HUDEP-2 (cell line): ENCODE data around the gene PCNX4.

Experiments used
- DNase-seq, 76 experiments: peaks; one replicate each; lab custom pipeline; 2025; ENCODE audit not compliant: unreplicated experiment in 76 of 76; lab: John Stamatoyannopoulos, UW

Gene PCNX4

DNA sequence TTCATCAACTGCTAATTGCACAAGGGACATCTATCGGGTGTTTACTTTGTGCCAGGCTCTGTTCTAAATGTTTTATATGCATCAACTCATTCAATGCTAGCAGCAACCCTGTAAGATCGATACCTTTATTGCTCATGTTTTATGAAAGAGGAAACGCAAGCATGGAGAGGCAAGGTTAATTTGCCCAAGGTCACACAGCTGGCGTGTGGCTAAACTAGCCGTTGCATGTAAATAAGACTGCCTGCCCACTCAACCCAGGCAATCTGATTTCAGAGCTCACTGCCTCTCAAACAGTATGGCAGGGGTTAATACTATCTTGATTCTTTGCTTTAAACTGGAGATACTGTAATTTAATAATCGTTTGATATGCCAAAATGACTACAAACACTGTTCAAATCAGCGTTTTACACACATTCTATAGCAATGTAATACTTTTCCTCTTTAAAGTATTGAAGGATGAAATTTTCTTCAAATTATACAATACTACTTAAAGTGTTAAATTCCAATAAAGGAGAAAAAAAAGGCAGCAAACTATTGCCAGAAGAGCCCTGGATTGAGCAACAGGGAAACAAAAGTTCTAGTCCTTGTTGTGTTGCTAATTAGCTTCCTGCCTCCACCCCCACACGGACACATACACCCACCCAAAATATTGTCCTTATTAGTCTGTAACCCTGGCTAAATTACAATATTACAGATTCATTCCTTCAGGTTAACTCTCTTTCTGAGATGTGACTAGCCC is 112.5 kb downstream of the PCNX4 start:
- peak in 3 of 76 experiments; percentile 20 to 24 (median 23) for DNase-seq

DNA sequence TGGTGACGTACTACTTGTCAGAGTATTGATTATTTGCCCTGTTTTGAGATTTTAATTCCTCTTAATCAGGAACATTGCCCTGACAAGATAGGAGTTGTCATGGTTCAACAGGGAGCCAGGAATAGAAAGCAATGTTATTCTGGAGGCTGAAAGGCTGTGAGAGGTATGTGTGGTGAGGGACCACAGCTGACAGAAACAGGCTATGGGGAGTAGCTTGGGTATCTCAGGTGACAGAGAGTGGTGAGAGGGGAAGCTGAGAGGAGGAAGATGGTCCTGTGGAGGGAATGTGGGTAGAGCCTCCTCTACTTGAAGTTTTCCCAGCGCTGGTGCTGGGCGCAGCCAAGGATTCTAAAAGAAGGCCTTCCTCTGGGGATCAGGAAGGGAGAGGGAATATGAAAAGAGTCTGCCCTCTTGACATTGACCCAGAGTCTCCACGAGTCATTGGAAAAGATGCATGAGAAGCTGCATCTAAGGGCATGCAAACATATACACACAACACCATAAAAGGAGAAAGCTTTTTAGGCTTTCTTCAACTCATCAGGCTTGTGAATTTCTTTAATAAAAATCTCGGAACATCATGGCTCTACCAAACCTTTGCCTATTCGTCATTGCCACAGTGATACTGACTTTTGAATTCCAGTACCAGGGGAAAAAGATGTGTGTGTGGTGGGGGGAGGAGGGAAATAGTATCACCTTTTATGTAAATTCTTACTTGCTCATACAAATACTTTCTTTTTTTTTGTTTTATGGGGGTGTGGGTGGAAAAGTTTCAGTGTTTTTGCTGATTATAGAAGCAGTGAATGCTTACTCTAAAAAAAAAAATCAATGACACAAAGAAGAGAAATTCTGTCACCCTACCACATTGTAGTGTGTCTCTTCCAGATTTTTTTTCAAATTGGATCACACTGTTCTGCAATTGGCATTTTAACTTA is 113.4 kb downstream of the PCNX4 start:
- DNase-seq: no peak

DNA sequence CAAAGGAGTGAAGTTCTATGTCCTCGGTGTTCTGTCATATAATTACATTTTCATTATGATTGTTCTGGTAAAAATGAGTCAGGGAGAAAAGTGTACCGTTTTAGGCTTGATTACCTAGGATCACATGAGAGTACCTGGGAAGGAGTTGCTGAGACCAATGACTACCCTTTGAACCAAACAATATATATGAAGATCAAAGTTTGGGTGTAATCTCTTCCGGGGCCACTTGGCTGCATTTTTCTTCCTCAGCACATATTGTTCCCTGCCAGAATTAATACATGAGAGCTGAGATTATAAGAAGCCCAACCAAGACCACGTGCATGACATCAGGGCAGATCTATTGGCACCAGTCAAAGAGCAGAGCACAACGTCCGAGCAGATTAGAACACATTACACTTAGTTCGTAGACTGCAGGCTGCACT is 114.5 kb downstream of the PCNX4 start:
- no peak for DNase-seq

DNA sequence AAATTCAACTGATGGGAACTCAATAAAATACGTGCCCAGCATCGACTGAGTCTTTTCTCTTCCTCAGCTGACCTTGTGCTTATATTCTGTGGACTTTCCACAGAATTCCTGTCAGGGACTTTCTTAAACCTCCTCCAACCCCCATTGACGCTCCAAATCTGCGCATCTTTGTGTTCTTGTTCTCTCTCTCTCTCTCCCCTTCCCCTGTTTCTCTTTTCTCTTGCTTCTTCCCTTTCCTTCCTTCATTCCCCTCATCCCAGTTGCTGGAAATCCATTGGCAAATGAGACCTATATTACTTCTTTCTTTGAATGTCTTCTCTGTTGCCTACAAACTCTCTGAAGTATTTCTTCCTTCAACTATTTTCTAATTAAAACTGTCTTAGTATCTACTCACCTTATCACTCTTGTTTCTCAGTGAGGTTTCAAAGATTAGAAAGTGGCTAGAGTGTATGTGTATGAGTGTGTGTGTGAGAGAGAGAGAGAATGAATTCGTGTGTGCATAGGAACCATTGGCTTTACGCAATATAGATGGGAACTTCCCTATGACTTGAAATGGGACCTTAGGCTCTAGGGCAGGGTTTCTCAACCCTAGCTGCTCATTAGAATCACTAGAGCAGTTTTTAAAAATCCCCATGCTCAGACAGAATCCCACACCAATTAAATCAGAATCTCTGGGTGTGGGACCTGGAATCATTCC is 115.3 kb downstream of the PCNX4 start:
- no peak for DNase-seq

DNA sequence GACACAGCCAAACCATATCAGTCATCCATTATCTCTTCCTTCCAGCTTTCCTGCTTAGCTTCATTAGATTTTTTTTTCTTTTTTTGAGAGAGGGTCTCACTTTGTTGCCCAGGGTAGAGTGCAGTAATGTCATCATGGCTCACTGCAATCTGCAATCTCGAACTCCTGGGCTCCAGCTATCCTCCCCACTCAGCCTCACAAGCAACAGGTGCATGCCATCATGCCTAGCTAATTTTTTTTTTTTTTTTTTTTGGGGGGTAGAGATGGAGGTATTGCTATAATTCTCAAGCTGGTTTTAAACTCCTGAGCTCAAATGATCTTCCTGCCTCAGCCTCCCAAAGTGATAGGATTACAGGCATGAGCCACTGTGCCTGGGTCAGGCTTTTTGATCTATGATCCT is 119.0 kb downstream of the PCNX4 start:
- DNase-seq: no peak

DNA sequence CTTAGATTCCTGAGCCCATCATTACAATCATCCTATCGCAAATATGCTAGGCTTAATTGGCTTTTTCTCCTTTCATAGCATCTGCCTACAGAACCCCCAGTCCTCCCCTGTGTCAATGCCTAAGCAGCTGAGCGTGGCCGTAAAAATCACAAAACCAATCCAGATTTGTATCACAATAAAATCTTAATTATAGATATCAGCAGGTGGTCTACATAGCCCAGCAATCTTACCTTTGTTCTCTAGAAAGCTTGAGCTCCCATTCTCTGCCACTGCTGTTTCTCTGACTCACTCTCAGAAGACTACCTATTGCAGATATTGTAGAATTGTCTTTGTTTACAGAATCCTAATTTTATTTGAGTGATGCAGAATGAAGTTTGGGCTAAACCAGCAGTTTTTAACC is 119.4 kb downstream of the PCNX4 start:
- DNase-seq: no peak

DNA sequence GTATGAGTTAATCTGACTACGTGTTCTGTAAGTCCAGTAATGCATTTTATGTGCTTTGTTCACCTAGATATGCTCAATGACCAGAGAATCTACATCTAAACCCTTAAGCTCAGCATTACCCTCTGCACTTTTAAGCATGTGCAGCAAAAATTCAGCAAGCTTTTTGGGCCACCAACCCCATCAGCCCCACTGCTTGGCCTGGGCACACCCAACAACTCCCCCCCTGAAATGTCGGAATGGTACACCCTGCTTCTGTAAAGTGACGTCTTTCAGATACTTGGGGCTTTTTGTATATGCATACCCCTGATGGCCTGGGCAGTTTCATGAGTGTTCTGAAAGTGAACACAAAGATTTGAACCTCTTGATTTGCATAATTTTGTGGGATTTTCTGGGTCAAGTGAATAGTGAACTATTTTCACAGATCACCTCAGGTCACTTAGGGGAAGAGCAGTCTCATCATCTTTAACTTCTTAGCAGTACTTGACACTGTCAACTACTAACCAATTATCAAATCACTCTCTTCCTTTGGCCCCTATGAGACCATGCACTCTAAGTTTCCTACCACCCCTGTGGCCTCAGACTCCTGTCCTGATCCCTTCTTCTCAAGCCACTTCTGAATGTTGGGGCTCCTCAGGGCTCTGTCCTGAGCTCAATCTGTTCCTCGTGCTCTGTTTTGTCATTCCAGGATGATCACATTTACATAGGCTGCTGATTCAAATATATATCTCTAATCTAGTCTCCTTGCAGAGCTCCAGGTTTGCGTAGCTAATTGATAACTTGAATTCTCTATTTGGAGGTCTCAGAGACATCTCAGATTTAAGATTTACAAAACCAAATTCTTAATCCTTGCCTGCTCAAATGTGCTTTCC is 121.0 kb downstream of the PCNX4 start:
- no peak for DNase-seq

DNA sequence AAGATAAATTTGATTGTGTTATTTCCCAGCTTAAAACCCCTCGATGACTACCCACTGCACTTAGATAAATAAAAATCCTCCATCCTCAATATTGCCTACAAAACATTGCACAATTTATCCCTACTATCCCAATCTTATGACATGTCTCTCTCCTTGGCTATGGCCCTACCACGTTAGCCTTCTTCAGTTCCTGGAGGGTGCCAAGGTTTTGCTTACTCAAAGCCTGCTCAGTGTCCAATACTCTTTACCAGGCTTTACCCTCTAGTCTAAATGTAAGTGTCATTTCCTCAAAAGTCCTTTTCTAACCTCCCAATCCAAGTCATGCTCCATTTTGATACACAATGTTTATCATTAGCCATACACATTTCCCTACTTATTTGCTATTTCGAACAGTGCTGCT is 122.3 kb downstream of the PCNX4 start:
- DNase-seq: no peak

DNA sequence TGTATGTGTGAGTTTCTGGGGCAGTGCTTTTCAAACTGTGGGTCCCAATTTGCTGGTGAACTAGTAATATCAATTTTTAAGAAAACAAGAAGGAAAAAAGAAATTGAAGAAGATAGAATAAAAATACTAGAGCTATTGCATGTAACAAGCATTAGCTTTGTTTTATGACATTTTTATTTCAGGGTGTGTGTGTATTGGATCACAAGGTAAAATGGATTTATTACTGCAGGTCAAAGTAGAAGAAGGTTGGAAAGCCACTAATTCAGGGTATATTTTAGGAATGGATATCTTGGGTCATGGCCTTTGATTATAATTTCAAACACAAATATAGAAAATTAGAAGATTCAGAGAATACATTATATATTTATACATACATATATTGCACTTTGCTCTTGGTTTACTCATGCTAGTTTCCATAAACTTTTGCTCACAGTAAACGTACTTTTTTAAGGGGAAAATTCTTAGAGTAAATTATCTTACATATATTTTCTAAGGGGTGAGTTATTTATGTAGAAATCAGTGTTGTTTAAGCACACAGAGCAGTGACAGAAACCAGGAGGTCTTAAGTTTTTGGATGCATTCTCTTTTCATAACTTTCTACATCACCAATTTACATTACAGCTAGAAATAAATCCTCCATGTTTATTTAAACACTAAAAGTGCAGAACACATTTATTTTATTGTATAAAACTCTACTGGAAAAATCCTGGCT is 122.8 kb downstream of the PCNX4 start:
- DNase-seq: no peak

DNA sequence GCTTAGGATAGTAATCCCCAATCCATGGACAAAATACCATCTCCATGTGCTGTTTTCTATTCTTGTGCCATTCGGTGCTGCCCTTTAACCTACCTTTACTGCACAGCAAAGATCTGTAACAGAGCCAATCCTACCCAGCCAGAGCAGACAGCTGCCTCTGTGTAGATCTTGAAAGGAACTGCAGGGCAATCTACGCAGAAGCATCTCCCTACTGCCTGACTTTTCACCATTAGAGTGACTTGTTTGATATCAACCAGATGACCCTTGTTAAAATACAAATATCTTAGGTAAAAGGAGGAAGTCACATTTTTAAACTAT is 123.4 kb downstream of the PCNX4 start:
- no peak for DNase-seq

DNA sequence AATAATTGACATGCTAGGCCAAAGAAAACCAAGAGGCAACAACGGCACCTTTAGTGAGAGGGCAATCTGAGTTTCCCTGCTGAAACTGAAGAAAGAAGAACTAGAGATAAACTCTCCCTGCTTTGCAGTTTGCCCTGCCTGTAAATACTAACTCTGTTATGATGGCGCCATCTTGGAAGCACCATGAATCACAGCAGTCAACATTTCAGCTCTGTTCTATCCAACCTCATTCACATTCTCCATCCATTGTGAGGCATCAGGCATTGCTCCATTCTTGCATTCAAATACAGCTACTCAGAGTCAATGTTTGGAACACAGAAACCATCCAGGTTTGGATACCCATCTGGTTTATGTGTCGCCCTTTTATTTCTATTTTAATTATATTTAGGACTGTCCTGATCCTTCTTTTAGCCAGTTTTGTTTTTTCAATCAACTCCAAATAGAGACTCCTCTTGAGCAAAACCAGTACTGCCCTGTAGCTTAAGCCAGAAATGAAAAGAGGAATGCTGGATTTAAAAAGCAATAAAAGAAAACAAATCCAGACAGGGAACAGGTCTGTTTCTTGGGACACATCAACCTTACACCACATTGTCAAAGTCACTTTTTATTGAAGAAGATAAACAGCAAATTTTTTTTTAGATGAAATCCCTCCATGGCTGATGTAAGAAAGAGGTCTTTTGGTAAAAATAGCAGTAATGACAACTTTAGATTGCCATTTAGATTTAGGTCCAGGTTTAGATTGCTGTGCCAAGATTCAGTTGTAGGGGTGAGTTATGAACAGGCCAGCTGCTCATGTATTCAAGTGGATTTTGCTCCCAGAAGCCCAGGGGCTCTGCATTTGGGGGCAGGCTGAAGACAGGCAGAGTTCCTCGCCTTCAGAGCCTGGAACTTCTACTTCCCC is 124.0 kb downstream of the PCNX4 start:
- no peak for DNase-seq

DNA sequence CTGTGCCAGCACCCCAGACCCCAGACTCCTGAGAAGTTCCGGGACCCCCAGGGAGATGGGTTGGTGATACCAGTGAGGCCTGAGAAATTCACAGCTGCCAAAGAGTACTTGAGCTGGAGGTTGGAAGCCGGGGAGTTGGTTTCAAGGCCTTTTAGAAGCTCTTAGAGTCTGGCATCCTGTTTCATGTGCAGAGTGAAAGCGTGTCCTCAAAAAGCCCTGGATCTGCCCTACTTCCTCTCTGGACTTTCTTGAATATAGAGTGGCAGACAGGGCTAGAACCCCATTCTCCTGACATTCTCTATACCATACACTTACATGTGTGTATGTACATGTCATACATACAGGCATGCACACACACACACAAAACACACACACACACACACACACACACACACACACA is 126.0 kb downstream of the PCNX4 start:
- DNase-seq: no peak
